ENCODE data around the gene NOSTRIN.

DNA sequence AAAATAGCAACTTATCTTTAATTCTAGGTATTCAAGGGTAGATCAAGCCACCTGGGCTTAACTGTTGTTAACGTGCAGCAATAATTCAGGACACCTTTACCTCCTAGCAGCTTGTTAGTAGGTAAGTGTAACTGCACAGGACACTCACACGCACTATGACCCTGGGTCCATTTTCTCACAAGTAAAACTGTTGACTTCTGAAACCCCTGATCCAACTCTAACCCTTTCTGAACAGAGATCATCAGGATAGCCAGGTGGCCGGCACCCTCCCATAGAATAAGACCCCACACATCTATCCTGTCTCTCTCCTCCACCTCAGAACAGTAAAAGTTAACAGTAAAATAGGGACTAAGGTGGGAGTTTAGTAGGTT is 87.2 kb downstream of the NOSTRIN start:
- no peak for TF ChIP-seq POLR2A (IDR thresholded peaks at IDR 0.05)
- TF ChIP-seq POLR2AphosphoS5 (IDR thresholded peaks at IDR 0.05), result no peak
- TF ChIP-seq EP300 (IDR thresholded peaks at IDR 0.05), result no peak

Data from gastroesophageal sphincter (tissue), 2 donors.